WI38 (cell line): ENCODE results near the gene PHF1.
"Not testable (repeated sequence)": the region's sequence is repeated elsewhere in the genome, so short reads cannot be mapped to it uniquely, and the experiment has no call there.

Experiments
- H3K4me3 ChIP-seq: 2 replicates; pipeline ENCODE4 v1.5.1; 2011; ENCODE audit warnings: low read depth, mild to moderate bottlenecking, control low read depth, low read length
- TF ChIP-seq, protein P1 (sequence below): IDR thresholded peaks from 2 replicates; pipeline ENCODE4 v1.5.1; 2012; ENCODE audit warnings: low read depth, mild to moderate bottlenecking, control low read depth, low read length

PHF1 gene

GRCh38 chr6:33410711-33411631 is at the start of gene PHF1:
PHF1 (plus strand) TSS chr6:33411014; CDS start chr6:33412264, 1,250 bp downstream.
- TF ChIP-seq, protein P1, sequence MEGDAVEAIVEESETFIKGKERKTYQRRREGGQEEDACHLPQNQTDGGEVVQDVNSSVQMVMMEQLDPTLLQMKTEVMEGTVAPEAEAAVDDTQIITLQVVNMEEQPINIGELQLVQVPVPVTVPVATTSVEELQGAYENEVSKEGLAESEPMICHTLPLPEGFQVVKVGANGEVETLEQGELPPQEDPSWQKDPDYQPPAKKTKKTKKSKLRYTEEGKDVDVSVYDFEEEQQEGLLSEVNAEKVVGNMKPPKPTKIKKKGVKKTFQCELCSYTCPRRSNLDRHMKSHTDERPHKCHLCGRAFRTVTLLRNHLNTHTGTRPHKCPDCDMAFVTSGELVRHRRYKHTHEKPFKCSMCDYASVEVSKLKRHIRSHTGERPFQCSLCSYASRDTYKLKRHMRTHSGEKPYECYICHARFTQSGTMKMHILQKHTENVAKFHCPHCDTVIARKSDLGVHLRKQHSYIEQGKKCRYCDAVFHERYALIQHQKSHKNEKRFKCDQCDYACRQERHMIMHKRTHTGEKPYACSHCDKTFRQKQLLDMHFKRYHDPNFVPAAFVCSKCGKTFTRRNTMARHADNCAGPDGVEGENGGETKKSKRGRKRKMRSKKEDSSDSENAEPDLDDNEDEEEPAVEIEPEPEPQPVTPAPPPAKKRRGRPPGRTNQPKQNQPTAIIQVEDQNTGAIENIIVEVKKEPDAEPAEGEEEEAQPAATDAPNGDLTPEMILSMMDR: no peak
- peak within 1 kb of the TSS; percentile 83 for H3K4me3 ChIP-seq

DNA sequence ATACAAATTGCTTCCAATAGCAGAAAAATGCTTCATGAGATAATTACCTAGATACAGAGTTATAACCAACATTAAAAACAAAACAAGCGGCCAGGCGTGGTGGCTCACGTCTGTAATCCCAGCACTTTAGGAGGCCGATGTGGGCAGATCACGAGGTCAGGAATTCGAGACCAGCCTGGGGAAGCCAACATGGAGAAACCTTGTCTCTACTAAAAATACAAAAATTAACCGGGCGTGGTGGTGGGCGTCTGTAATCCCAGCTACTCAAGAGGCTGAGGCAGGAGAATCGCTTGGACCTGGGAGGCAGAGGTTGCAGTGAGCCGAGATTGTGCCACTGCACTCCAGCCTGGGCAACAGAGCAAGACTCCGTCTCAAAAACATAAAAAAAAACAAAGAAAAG is 47.3 kb upstream of the PHF1 start:
- H3K4me3 ChIP-seq: not testable (repeated sequence)

GRCh38 chr6:33364475-33365205 is 46.2 kb upstream of the PHF1 start:
- H3K4me3 ChIP-seq: not testable (repeated sequence)

GRCh38 chr6:33365206-33365971 is 45.4 kb upstream of the PHF1 start:
- H3K4me3 ChIP-seq: not testable (repeated sequence)

- TF ChIP-seq, protein P1: no peak
These were observed 43.7 kb upstream of the PHF1 start for GRCh38 chr6:33367009-33367714.

DNA sequence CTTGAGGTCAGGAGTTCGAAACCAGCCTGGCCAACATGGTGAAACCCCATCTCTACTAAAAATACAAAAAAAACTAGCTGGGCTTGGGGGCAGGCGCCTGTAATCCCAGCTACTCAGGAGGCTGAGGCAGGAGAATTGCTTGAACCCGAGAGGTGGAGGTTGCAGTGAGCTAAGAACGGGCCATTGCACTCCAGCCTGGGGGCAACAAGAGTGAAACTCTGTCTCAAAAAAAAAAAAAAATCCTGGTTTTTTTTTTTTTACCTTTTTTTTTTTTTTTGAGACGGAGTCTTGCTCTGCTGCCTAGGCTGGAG is 43.1 kb upstream of the PHF1 start:
- not testable (repeated sequence) for H3K4me3 ChIP-seq

More at GRCh38 chr6:33367009-33367714, 43.7 kb upstream of the PHF1 start:
- H3K4me3 ChIP-seq: no peak overlapping the region

DNA sequence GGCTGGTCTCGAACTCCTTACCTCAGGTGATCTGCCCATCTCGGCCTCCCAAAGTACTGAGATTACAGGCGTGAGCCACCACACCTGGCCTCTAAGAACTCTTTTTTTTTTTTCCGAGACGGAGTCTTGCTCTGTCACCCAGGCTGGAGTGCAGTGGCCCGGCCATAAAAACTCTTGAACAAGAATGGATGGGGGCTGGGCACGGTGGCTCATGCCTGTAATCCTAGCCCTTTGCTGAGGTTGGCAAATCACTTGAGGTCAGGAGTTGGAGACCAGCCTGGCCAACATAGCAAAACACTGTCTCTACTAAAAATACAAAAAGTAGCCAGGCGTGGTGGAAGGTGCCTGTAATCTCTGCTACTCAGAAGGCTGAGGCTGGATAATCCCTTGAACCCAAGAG is 38.9 kb upstream of the PHF1 start:
- not testable (repeated sequence) for H3K4me3 ChIP-seq

GRCh38 chr6:33372526-33373123 is 38.2 kb upstream of the PHF1 start:
- TF ChIP-seq, protein P1: no peak
- no peak overlapping the region for H3K4me3 ChIP-seq

- TF ChIP-seq, protein P1: no peak
- H3K4me3 ChIP-seq: no peak overlapping the region
These were observed 36.6 kb upstream of the PHF1 start for GRCh38 chr6:33373960-33374910.
